ENCODE data around the gene PRR29.
"Not testable (repeated sequence)": the region's sequence is repeated elsewhere in the genome, so short reads cannot be mapped to it uniquely, and the experiment has no call there.

PRR29 gene

GRCh38 chr17:64001091-64001579 lies 3.0 kb downstream of the PRR29 start:
- no peak overlapping the region for H3K27ac ChIP-seq (ENCODE audit: low read length)
- H3K36me3 ChIP-seq (ENCODE audit: control insufficient read depth in 1 of 2, insufficient read depth in 2 of 2, low read length in 2 of 2) = no peaks in the 10 kb centered on the region
- H3K9me3 ChIP-seq (ENCODE audit: control insufficient read depth in 1 of 2, low read length in 2 of 2) = no peaks in the 10 kb centered on the region
- peaks cover 0 to 20% of the 10 kb centered on the region in 2 donors for H3K4me1 ChIP-seq (ENCODE audit: control insufficient read depth in 1 of 2, insufficient read depth in 2 of 2, low read length in 2 of 2)
- H3K27me3 ChIP-seq (ENCODE audit: low read depth, low read length) = peaks cover 14% of the 10 kb centered on the region
- H3K4me3 ChIP-seq (ENCODE audit: low read depth in 1 of 2, low read length in 2 of 2) = no peak overlapping the region

GRCh38 chr17:64001763-64002529 lies 3.8 kb downstream of the PRR29 start:
- no peaks in the 10 kb centered on the region for H3K9me3 ChIP-seq (ENCODE audit: control insufficient read depth in 1 of 2, low read length in 2 of 2)
- peaks cover 11% of the 10 kb centered on the region for H3K27me3 ChIP-seq (ENCODE audit: low read depth, low read length)
- no peak overlapping the region for H3K27ac ChIP-seq (ENCODE audit: low read length)
- no peak overlapping the region for H3K4me3 ChIP-seq (ENCODE audit: low read depth in 1 of 2, low read length in 2 of 2)
- peaks cover 0 to 25% of the 10 kb centered on the region in 2 donors for H3K4me1 ChIP-seq (ENCODE audit: control insufficient read depth in 1 of 2, insufficient read depth in 2 of 2, low read length in 2 of 2)
- no peaks in the 10 kb centered on the region for H3K36me3 ChIP-seq (ENCODE audit: control insufficient read depth in 1 of 2, insufficient read depth in 2 of 2, low read length in 2 of 2)

DNA sequence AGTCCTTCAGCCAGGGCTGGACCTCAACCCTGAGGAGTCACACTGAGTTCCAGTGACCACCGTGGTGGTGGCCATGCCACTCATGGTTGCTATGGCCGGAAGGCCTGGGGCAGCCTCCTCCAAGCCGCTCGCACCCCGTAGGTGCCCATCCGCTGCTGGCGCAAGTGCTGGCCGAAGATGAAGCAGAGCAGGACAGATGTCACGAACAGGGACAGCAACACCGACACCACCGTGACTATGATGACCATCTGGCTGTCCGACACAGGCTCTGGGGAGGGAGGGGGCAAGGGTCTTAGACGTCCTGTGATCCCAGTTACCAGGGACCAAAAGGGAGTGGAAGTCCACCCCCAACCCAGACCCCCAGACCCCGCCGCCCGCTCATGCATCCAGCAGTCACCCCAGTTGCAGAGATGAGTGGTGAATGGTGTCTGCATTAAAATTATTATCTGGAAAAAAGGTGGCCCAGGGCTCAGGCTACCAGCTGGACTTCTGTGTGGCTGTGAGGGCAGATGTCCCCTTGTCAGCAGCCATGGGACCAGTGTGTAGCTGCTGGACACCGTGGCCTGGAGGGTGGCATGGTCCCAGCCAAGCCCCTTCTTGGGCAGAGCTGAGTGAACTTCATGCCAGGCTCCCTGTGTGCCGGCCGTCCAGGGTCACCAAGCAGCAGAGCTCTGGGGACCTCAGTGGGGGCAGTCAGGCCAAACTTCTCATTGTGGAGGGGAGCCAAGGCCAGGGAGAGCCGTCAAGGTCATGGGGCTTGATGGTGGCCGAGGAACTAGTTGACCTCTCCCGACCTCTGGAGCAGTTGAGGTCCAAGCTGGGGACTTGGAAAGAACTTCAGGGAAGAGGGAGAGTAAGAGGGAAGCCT lies 4.7 kb downstream of the PRR29 start:
- H3K27me3 ChIP-seq (ENCODE audit: low read depth, low read length) = peaks cover 10% of the 10 kb centered on the region
- no peak overlapping the region for H3K4me3 ChIP-seq (ENCODE audit: low read depth in 1 of 2, low read length in 2 of 2)
- peaks cover 7 to 27% of the 10 kb centered on the region in 2 donors for H3K4me1 ChIP-seq (ENCODE audit: control insufficient read depth in 1 of 2, insufficient read depth in 2 of 2, low read length in 2 of 2)
- H3K36me3 ChIP-seq (ENCODE audit: control insufficient read depth in 1 of 2, insufficient read depth in 2 of 2, low read length in 2 of 2) = no peaks in the 10 kb centered on the region
- no peak overlapping the region for H3K27ac ChIP-seq (ENCODE audit: low read length)
- H3K9me3 ChIP-seq (ENCODE audit: control insufficient read depth in 1 of 2, low read length in 2 of 2) = no peaks in the 10 kb centered on the region

DNA sequence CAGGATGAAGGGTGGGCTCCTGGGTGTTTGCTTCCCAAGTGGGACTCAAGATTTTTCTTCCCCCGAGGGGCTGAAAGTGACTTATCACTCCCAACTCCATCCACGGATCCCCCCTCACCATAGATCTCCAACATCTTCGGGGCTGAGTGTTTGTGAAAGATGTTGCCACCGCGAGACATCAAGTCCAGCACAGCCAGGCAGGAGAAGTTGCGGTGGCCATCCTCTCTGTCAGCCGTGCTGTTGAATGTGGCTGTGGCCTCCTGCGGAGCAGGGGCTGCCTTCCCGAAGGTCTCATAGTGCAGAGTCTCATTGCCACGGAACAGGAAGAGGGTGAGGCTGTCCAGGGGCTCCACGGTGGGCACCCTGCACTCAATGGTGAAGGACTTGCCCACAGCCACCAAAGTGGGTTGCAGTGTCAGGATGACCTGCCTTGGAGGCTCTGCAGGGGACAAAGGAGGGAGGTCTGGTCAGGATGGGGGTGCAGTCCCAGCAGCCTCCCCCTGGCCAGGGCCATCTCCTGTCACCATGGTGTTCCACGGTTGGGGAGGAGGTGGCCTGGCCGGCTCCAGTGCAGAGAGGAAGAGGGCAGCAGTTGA lies 5.5 kb downstream of the PRR29 start:
- Histone ChIP-seq H3K4me1 (ENCODE audit: control insufficient read depth in 1 of 2, insufficient read depth in 2 of 2, low read length in 2 of 2) (peaks cover 7 to 22% of the 10 kb centered on the region in 2 donors), H3K9me3 (ENCODE audit: control insufficient read depth in 1 of 2, low read length in 2 of 2) (no peaks in the 10 kb centered on the region), H3K27me3 (ENCODE audit: low read depth, low read length) (peaks cover 10% of the 10 kb centered on the region), H3K27ac (ENCODE audit: low read length) (no peak overlapping the region), H3K36me3 (ENCODE audit: control insufficient read depth in 1 of 2, insufficient read depth in 2 of 2, low read length in 2 of 2) (no peaks in the 10 kb centered on the region), H3K4me3 (ENCODE audit: low read depth in 1 of 2, low read length in 2 of 2) (no peak overlapping the region)

DNA sequence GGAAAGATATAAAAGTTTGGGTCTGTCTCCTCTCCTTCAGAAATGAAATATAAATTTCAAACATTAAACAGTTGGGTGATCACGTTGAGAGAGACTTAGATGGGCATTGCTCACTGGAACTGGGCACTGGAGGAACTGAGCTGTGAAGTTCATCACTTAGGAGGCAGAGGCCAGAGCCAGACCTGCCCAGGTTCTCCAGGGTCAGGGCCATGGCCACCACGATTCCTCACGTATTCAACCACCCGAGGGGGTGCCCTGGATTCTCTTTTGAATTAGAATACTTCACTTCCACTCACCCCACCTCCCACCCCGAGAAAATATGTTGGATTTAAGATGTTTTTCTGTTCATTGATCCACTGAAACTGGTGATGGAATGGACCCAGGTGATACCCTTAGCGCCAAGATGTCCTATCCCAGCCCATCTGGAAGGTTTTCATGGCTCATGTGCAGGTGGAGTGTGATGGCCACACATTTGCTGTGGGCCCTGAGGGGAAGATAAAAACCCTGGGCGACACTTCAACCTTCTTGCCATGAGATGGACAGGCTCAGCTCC lies 6.1 kb downstream of the PRR29 start:
- Histone ChIP-seq H3K27ac (ENCODE audit: low read length) (no peak overlapping the region), H3K27me3 (ENCODE audit: low read depth, low read length) (peaks cover 3% of the 10 kb centered on the region), H3K4me3 (ENCODE audit: low read depth in 1 of 2, low read length in 2 of 2) (no peak overlapping the region), H3K9me3 (ENCODE audit: control insufficient read depth in 1 of 2, low read length in 2 of 2) (no peaks in the 10 kb centered on the region), H3K36me3 (ENCODE audit: control insufficient read depth in 1 of 2, insufficient read depth in 2 of 2, low read length in 2 of 2) (no peaks in the 10 kb centered on the region), H3K4me1 (ENCODE audit: control insufficient read depth in 1 of 2, insufficient read depth in 2 of 2, low read length in 2 of 2) (peaks cover 7 to 17% of the 10 kb centered on the region in 2 donors)

- H3K4me3 ChIP-seq (ENCODE audit: low read depth in 1 of 2, low read length in 2 of 2) = no peak overlapping the region
- no peaks in the 10 kb centered on the region for H3K27me3 ChIP-seq (ENCODE audit: low read depth, low read length)
- H3K9me3 ChIP-seq (ENCODE audit: control insufficient read depth in 1 of 2, low read length in 2 of 2) = no peaks in the 10 kb centered on the region
- H3K4me1 ChIP-seq (ENCODE audit: control insufficient read depth in 1 of 2, insufficient read depth in 2 of 2, low read length in 2 of 2) = peaks cover 7 to 17% of the 10 kb centered on the region in 2 donors
- H3K36me3 ChIP-seq (ENCODE audit: control insufficient read depth in 1 of 2, insufficient read depth in 2 of 2, low read length in 2 of 2) = no peaks in the 10 kb centered on the region
- no peak overlapping the region for H3K27ac ChIP-seq (ENCODE audit: low read length)
These were observed 7.0 kb downstream of the PRR29 start for GRCh38 chr17:64004903-64005733.

- Histone ChIP-seq H3K9me3 (ENCODE audit: control insufficient read depth in 1 of 2, low read length in 2 of 2) (no peaks in the 10 kb centered on the region), H3K27me3 (ENCODE audit: low read depth, low read length) (no peaks in the 10 kb centered on the region), H3K4me3 (ENCODE audit: low read depth in 1 of 2, low read length in 2 of 2) (no peak overlapping the region), H3K4me1 (ENCODE audit: control insufficient read depth in 1 of 2, insufficient read depth in 2 of 2, low read length in 2 of 2) (peaks cover 7 to 17% of the 10 kb centered on the region in 2 donors), H3K36me3 (ENCODE audit: control insufficient read depth in 1 of 2, insufficient read depth in 2 of 2, low read length in 2 of 2) (no peaks in the 10 kb centered on the region), H3K27ac (ENCODE audit: low read length) (no peak overlapping the region)
These were observed 7.6 kb downstream of the PRR29 start for GRCh38 chr17:64005734-64006167.

DNA sequence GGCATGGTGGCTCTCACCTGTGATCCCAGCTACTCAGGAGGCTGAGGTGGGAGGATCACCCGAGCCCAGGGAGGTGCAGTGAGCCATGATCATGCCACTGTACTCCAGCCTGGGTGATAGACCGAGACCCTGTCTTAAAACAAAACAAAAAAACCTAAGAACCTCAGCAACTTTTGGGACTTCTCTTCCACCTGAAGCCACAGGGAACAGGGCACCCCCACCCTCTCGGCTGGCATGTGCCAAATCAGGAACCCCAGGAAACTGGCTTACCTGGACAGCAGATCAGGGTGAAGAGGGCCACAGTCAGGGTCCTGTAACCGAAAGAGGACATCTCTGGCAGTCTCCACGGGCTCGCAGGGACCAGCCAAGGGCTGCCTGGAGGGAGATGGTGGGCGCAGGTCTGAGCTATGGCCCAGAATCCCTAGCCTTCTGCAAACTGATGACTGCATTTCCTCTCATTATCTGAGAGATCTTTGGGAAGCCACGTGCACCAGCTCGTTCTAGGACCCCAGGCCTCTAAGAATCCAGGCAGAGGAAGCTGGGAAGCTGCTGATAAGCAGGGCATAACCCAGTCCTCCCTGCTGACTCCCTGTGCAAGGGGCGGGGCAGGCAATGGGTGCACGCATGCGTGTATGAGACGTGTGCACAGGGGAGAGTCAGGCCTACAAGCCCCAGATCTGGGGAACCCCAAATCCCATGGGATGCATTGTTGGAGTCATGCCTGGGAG lies 8.4 kb downstream of the PRR29 start:
- H3K27ac ChIP-seq (ENCODE audit: low read length) = no peak overlapping the region
- no peaks in the 10 kb centered on the region for H3K9me3 ChIP-seq (ENCODE audit: control insufficient read depth in 1 of 2, low read length in 2 of 2)
- H3K4me3 ChIP-seq (ENCODE audit: low read depth in 1 of 2, low read length in 2 of 2) = no peak overlapping the region

GRCh38 chr17:64007089-64007837 lies 9.1 kb downstream of the PRR29 start:
- not testable (repeated sequence) for H3K27me3 ChIP-seq (ENCODE audit: low read depth, low read length); H3K36me3 ChIP-seq (ENCODE audit: control insufficient read depth in 1 of 2, insufficient read depth in 2 of 2, low read length in 2 of 2); H3K4me3 ChIP-seq (ENCODE audit: low read depth in 1 of 2, low read length in 2 of 2); H3K9me3 ChIP-seq (ENCODE audit: control insufficient read depth in 1 of 2, low read length in 2 of 2)
- peak overlapping the region; percentile 51 for H3K27ac ChIP-seq (ENCODE audit: low read length)
- peaks cover 7 to 17% of the 10 kb centered on the region in 2 donors for H3K4me1 ChIP-seq (ENCODE audit: control insufficient read depth in 1 of 2, insufficient read depth in 2 of 2, low read length in 2 of 2)

More for the DNA sequence above, 8.4 kb downstream of the PRR29 start:
- Histone ChIP-seq H3K27me3 (ENCODE audit: low read depth, low read length) (no peaks in the 10 kb centered on the region), H3K4me1 (ENCODE audit: control insufficient read depth in 1 of 2, insufficient read depth in 2 of 2, low read length in 2 of 2) (peaks cover 7 to 17% of the 10 kb centered on the region in 2 donors), H3K36me3 (ENCODE audit: control insufficient read depth in 1 of 2, insufficient read depth in 2 of 2, low read length in 2 of 2) (no peaks in the 10 kb centered on the region)

Measured in muscle layer of duodenum (tissue), 2 donors.